ENCODE data around the gene AEN.

GRCh38 chr15:88651136-88651732, 30.1 kb downstream of the AEN start:
- TF ChIP-seq POLR2AphosphoS5 (IDR thresholded peaks at IDR 0.05; ENCODE audit: insufficient read depth in 1 of 2, low read depth in 1 of 2) = no peak
- TF ChIP-seq CTCF (IDR thresholded peaks at IDR 0.05) = no peak
- TF ChIP-seq POLR2A (IDR thresholded peaks at IDR 0.05) = no peak
